SIG-M5 (cell line): ENCODE measurements around the gene MKNK1.

Experiments
- DNase-seq: peaks from one replicate; lab custom pipeline; 2025; lab: John Stamatoyannopoulos, UW

The MKNK1 gene

GRCh38 chr1:46618754-46619415 lies 14.8 kb upstream of the MKNK1 start:
- no peak for DNase-seq

- DNase-seq = no peak
Measured at GRCh38 chr1:46617833-46618232, 13.8 kb upstream of the MKNK1 start.

DNA sequence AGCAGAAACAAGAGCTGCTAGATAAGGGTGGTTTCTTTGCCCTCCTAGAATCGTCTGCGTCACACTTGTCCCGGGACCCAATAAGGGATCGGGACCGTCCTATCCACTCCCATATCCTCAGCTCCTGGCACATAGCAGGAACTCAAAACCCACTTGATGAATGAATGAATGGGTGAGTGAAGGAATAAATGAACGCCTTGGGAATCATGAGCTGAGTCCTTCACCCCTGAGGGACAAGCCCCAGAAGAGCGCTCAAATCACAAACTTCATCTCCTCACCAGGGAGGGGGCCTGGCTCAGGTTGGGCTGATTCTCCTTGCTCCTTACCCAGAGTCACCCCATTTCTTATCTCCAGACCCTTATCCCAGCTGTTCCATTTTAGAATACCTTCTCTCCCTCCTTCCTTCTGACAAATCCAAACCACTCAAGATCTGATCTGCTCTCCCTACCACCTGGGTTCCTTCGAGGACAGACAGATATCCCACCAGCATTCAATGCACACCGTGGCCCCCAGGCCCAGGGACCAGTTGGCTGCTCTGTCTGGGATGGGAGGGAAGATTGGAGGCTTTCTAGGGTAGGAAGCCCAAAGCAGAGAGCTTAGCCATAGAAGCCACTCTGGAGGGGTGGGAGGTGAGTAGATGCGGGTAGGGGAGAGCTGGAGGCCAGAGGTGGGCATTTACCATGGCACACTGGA lies 13.2 kb upstream of the MKNK1 start:
- DNase-seq = no peak

DNA sequence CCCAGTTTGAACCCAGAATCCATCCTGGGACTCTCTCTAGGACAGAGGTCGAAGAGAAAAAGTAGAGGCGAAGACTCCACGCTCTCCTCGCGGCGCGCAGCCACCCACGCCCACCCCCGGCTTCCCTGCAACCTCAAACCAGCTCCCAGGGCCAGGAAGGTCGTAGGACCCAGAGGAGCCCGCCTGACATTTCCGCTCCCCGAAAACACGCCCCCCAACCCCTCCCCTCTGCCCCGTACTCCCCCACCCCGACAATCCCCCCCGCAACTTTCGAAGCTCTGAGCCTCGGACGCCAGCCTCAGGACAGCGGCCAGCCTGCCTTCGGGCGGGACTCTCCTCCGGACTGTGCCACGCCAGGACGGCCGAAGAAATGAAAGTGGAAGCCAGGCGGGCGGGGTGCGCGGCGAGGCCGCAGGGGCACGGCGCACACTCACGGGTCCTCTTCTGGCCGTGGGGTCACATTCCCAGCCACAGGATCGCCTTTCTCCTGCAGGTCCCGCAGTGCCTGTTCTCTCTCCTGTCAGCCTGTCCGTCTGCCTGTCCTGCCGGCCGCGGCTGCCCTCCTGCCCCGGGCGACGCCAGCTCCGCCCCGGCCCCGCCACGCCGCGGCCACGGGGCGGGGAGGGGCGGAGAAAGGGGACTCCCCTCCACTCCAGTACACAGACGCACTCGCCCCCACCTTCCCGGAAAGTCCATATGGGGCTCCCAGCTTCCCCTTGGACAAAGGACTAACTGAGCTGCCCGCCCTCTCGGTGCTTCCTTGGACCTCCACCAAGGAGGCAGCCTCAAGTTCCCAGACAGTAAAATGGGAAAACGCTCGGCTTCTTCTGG lies 12.4 kb upstream of the MKNK1 start, which contains the start of gene MOB3C:
Gene MOB3C (minus strand): TSS at position 535 of the 831 bp plus-strand sequence. CDS start 3,490 bp downstream, outside the sequence.
- no peak for DNase-seq

DNA sequence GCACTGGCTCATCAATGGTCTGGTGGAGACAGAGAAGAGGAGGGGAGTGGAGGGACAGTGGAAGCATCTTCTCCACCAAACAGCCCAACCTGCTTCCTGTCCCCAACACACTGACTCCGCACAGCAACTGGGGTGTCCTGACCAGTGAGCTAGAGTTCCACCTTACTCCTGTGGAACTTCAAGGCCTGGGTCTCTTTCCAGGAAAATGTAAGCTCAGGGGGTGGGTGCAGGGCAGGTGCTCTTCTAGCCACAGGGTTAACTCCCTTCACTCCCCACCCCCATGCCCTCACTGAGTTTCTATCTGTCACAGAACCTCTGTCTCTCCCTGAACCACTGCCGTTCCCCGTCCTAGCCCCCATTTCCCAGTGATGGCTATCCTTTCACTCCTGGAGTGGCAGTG lies 11.7 kb upstream of the MKNK1 start:
- DNase-seq = no peak

GRCh38 chr1:46615088-46615487 lies 11.0 kb upstream of the MKNK1 start:
- no peak for DNase-seq

- DNase-seq = no peak
Measured at GRCh38 chr1:46614604-46614984, 10.5 kb upstream of the MKNK1 start.

DNA sequence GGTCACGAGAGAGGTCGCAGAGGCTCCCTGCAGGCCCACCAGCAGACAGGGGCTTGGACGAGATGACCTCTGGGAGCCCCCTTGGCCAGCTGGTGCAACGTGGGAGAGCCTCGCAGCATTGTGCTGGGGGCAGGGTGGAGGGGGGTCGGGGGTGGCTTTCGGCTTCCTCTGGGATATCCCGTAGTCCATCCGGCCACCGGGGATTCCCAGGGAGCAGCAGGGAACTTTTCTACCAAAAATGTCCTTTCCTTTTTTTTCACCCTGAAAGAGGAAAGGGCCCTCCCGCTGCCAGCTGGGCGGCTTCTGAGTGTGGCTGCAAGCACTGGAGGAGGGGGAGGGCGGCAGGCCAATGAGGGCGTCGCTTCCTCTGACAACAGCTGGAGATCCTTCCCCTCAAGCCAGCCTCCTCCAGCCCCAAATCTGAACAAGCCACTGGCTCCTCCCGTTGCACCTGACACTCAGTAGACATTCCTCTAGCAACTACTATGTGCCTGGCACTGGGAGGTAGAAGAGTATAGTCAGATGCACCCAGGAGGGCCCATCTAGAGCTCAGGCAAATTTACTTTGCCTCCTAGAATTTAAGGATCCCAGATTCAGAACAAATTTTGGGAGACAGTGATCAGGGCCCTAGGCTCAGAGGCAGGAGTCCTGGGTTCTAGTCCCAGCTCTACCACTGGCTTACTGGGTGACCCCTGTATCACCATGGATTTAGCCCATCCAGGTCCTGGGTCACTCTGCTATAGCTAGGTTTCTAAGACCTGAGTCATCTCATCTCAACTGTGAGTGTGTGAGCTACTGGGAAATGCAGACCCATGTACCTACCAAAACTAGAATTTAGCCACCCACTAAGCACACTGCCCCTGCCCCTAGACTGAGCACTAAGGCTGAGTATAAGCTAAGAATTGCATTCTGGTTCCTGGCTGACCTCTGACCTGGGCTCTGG lies 9.9 kb upstream of the MKNK1 start:
- no peak for DNase-seq

DNA sequence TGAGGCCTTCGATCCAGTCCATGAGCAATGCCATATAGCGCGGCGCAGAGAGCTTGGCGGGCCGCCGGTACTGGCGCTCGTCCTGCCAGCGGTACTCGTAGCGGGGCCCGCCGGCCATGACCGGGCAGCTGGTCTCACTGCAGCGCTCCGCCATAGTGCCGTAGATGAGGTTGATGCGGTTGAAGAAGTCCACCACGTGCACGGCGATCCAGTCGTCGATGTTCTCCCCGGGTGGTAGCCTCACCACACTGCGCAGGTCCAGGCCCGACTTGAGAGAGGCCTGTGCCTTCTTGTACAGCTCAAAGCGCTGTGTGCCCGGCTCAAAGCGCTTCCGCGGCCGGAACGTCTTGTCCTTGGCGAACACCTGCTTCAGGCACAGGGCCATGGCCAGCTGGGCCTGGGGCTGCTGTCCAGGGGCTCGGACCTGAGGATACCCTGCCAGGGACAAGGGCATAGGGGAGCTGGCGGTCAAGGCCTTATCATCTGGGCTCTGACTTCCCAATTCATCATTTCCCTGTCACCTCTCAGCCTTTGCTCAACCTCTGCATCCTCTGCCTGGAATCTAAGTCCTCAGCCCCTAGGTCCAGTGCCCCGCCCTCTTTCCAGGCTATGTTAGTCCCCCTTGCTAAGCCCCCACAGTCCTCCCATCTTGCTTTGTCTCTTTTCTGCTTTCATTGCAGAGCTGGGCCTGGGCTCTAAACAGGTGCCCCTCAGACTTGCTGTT lies 9.0 kb upstream of the MKNK1 start:
- no peak for DNase-seq

GRCh38 chr1:46611691-46612221 lies 7.7 kb upstream of the MKNK1 start:
- DNase-seq = no peak

GRCh38 chr1:46607345-46608130 lies 3.5 kb upstream of the MKNK1 start:
- no peak for DNase-seq

DNA sequence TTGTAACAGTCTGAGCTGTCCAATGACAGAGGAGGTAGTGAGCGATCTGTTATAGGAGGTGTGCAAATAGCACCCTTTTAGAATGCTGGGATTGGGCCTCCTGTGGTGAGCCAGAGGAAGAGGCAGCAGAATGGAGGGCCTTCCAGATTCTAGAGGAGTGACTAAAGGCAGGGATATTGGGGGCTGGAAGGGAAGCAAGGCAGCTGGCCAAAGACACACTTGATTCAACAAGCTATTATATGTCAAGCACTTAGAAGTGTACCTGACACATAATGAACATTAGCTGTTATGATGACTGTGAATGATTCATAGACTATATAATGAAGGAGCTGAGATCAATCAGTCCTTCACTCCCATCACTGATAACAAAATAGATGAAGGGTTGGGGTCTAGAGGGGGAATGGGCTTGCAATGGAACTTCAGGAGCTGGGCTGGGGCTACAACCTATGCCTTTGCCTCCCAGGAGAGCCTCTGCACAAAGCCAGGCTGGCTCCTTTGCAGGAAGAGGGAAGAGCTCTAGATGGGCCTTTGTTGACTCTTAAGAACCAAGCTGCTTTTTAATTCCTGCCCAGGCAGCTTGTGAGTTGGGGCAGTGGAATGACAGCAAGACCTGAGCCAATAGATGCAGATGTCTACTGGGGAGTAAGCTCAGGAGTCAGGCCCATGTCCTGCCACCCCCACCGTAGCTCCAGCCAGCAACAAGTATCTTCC lies 2.3 kb upstream of the MKNK1 start:
- DNase-seq = no peak

GRCh38 chr1:46605232-46605631 lies 1.2 kb upstream of the MKNK1 start:
- DNase-seq = no peak

DNA sequence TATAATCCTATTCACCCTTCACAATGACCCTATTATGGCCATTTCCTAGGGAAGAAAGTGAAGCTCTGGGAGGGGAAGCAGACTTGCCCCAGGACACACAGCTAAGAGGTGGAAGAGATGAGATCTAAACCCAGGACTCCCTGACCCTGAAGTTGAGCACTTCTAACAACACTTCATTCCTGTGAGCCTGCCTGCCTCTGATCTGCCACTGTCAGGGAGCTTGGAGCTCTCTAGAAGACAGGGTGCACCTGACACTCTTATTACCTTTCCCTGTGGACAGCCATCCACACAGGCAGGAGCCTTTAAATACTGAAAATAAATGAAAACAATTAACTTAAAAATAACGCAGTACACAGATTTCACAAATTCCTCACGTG lies 599 bp downstream of the MKNK1 start:
- DNase-seq = no peak

DNA sequence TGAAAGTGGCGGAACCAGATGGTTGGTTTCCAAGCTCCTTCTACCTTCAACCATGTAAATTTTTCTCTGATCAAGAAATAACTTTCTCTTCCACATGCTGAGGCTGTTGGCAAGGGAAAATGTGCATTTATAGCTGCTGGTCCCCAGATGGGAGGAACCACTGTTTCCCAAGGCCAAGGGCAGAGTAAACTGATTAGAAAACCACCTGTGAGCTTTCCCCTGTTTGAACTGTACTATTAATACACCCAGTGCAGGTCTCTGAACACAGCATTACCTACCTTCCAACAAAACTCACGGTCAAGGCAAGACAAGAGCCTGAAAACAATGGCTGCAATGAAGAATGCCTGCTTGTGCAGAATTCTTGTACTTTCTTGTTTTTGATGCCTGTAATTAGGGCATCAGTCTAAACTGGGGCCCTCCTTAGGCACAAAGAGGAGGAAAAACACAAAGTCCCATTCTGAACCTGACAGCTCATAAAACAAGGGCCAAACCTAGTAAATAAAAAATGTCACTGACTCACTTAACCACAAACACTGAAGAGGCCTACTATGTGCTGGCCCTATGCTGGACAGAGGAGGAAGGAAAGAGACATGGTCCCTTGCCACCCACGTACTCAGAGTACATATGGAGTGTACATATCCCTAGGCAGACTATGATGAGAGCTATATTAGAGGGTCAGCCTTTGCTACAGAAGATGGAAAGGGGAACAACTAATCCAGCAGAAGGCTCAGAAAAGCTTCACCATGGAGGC lies 2.6 kb downstream of the MKNK1 start:
- no peak for DNase-seq

DNA sequence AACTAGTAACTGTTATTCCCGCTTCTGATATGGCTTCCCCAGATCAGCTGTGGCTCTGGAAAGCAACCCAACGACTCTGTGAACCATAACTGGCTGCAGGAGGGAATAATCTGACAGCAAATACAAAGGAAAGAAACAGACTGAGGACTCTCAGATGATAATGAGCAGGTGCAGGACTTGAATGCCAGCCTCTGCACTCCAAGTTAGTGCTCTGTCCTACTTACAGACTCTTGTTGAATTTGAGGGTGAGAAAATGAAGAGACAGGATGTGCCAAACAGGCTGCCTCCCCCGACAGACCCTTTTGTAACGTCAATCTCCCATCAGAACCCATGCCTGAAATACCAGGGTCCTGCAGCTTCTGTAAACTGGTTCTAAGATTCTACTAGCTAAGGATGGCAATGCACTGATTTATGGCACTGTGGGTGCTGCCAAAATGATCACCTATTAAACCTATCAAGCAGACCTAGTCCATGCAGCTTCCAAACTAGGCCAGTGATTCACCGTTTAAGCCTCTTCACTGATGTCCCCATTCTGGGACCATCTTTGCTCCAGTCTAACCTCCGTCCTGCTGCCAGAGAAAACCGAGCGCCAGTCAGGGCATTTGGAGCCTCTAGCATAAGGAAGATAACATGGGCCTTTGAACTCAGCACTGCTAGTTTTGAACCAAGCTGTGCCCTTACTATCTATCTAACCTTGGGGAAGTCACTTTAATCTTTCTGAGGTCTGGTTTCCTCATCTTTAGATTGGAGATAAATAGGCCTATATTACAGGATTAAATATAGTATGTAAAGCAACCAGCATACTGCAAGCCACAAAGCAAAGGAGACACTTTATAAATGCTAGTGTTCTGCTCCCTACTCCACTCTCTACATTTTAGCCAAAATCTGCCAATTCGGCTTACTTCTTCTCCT lies 4.8 kb downstream of the MKNK1 start:
- DNase-seq = no peak

GRCh38 chr1:46596846-46597245 lies 7.2 kb downstream of the MKNK1 start:
- DNase-seq = no peak

GRCh38 chr1:46596036-46596435 lies 8.0 kb downstream of the MKNK1 start:
- no peak for DNase-seq
